ENCODE data around the gene UBE2O.

DNA sequence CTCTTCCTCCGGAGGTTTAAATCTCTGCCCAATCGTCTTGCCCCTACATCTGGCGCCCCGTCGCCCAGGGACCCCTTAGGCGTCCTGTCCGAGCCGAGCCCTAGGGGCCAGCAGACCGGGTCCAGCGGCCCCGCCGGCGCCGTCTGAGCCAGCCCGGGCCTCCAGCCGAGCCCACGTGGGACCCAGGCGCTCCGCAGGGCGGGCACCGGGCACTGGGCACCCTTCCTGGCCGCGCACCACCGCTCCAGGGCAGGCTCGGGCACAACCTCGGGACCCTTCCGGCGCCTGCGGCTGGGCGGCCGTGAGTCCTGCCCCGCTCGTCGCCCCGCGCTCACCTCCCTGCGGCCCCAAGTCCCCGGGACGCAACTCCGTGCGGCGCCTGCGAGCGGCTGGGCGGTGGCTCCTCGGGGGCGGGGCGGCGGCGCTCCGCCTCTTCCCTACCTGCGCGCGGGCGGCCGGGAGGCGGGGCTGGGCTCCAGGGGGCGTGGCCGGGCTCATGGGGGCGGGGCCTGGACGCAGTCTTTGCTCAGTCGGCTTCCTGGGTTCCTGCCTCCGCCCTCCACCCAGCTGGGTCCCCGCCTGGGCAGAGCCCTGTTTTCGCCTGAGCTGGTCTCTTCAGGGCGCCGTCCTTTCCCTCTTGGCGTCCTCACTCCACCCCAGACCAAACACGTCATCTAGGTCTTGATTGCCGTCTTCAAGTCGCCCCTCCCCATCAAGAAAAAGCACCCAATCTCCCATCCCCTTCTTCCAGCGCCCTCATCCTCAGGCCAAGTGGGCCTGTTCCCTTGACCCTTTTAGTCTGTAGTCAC lies 48.3 kb upstream of the UBE2O start, which contains the start of gene RHBDF2:
- TF ChIP-seq, protein P1, sequence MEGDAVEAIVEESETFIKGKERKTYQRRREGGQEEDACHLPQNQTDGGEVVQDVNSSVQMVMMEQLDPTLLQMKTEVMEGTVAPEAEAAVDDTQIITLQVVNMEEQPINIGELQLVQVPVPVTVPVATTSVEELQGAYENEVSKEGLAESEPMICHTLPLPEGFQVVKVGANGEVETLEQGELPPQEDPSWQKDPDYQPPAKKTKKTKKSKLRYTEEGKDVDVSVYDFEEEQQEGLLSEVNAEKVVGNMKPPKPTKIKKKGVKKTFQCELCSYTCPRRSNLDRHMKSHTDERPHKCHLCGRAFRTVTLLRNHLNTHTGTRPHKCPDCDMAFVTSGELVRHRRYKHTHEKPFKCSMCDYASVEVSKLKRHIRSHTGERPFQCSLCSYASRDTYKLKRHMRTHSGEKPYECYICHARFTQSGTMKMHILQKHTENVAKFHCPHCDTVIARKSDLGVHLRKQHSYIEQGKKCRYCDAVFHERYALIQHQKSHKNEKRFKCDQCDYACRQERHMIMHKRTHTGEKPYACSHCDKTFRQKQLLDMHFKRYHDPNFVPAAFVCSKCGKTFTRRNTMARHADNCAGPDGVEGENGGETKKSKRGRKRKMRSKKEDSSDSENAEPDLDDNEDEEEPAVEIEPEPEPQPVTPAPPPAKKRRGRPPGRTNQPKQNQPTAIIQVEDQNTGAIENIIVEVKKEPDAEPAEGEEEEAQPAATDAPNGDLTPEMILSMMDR (IDR thresholded peaks at IDR 0.05; ENCODE audit: low read depth, low read length, poor library complexity, severe bottlenecking): no peak
- no peak for TF ChIP-seq EZH2phosphoT487 (IDR thresholded peaks at IDR 0.05; ENCODE audit: borderline replicate concordance, low read length)
